Transverse colon (tissue), 4 donors: ENCODE data around the gene EPHA5. TPM values are rescaled to one million over a fixed set of nuclear protein-coding genes. Genes with fewer than 3 reads are reported as not detected.

Experiments used
- DNase-seq: peaks from one replicate; pipeline ENCODE4 v3.0.0-alpha.2; 2019
- H3K27ac ChIP-seq, 4 donors: fragments of 200-600 bp; sonication (generic); 2 replicates each; pipeline ENCODE4 v1.5.1; 2016 to 2018; ENCODE audit warnings: inconsistent platforms in 4 of 4
- H3K27me3 ChIP-seq: fragments of 200-600 bp; sonication (generic); 2 replicates; pipeline ENCODE4 v1.5.1; 2017; ENCODE audit warnings: inconsistent platforms
- H3K36me3 ChIP-seq, 4 donors: fragments of 200-600 bp; sonication (generic); 2 replicates each; pipeline ENCODE4 v1.5.1; 2017 to 2019; ENCODE audit warnings: inconsistent platforms in 4 of 4
- H3K4me1 ChIP-seq, 4 donors: fragments of 200-600 bp; sonication (generic); 2 replicates each; pipeline ENCODE4 v1.5.1; 2017 to 2020; ENCODE audit warnings: inconsistent platforms in 4 of 4
- H3K4me3 ChIP-seq, 4 donors: fragments of 200-600 bp; sonication (generic); 1 replicate in 1 of 4; 2 replicates in 3 of 4; pipeline versions ENCODE4 v1.5.1 to v1.6.1; 2017 to 2019; ENCODE audit warnings: inconsistent platforms in 4 of 4
- H3K9me3 ChIP-seq, 2 donors: fragments of 200-600 bp; sonication (generic); 2 replicates each; pipeline ENCODE4 v1.5.1; 2017 to 2019; ENCODE audit warnings: inconsistent platforms in 2 of 2
- EP300 ChIP-seq: sonication (generic); formaldehyde crosslinking; IDR thresholded peaks from one replicate; pipeline ENCODE4 v1.6.1; 2017; ENCODE audit warnings: antibody characterized with exemption, low read depth
- POLR2A ChIP-seq: fragments of 450-650 bp; IDR thresholded peaks from one replicate; pipeline ENCODE4 v1.6.1; 2016; ENCODE audit warnings: antibody characterized with exemption, mild to moderate bottlenecking, moderate library complexity
- POLR2AphosphoS5 ChIP-seq, 3 donors: sonication (generic); formaldehyde crosslinking; IDR thresholded peaks; one replicate each; pipeline ENCODE4 v1.6.1; 2016; ENCODE audit warnings: antibody characterized with exemption in 3 of 3
- WGBS, 2 donors: methylation state at CpG; one replicate each; pipeline ENCODE4 v1.1.5; 2018; ENCODE audit warnings: low coverage in 1 of 2; 5-methylcytosine and 5-hydroxymethylcytosine counted together
- in situ Hi-C, 4 donors: fragments of 200-750 bp; cut with MboI; loops; one replicate each; pipeline versions ENCODE4 v1.15.0 to v1.15.1; 2017; ENCODE audit warnings: low sequenced_read_pairs in 3 of 4, low pct_ligation_motif_present in 1 of 4, low pct_unique_long_range_greater_than_20kb in 1 of 4
- intact Hi-C: fragments of 100-400 bp; cut with DNase I; formaldehyde crosslinking; loops from one replicate; pipeline ENCODE4 v1.15.1; 2023; ENCODE audit warnings: low total_unique reads
- total RNA-seq, 4 donors: library from RNA; depleted of rRNA; stranded (reverse); fragments of >200 nt; gene quantifications; one replicate each; pipeline ENCODE4 v1.1.0, GENCODE V29; 2016
- TF ChIP-seq, protein P1 (sequence below), 5 experiments: fragments of 200-600 bp in 3 of 5; fragments of 450-650 bp in 2 of 5; sonication (generic) in 3 of 5; IDR thresholded peaks; 1 replicate in 2 of 5; 2 replicates in 3 of 5; pipeline ENCODE4 v1.5.1; 2016 to 2017; ENCODE audit warnings: antibody characterized with exemption in 5 of 5, inconsistent platforms in 3 of 5, mild to moderate bottlenecking in 2 of 5, moderate library complexity in 1 of 5

The EPHA5 gene
- total RNA-seq, 4 donors from 2014 or later, result 0.14 to 0.60 (median 0.32) TPM; not detected in 1

- no peaks in the 10 kb centered on the region for H3K36me3 ChIP-seq
- no peak for DNase-seq
- in situ Hi-C loops (no loop called here), intact Hi-C loops (no loop called here)
- no peaks in the 10 kb centered on the region for H3K4me1 ChIP-seq
- TF ChIP-seq EP300, result no peak
- no peak for TF ChIP-seq POLR2A
- TF ChIP-seq POLR2AphosphoS5 (IDR thresholded peaks at IDR 0.05), result no peak
- TF ChIP-seq, protein P1, sequence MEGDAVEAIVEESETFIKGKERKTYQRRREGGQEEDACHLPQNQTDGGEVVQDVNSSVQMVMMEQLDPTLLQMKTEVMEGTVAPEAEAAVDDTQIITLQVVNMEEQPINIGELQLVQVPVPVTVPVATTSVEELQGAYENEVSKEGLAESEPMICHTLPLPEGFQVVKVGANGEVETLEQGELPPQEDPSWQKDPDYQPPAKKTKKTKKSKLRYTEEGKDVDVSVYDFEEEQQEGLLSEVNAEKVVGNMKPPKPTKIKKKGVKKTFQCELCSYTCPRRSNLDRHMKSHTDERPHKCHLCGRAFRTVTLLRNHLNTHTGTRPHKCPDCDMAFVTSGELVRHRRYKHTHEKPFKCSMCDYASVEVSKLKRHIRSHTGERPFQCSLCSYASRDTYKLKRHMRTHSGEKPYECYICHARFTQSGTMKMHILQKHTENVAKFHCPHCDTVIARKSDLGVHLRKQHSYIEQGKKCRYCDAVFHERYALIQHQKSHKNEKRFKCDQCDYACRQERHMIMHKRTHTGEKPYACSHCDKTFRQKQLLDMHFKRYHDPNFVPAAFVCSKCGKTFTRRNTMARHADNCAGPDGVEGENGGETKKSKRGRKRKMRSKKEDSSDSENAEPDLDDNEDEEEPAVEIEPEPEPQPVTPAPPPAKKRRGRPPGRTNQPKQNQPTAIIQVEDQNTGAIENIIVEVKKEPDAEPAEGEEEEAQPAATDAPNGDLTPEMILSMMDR (IDR thresholded peaks at IDR 0.05), result no peak
- no peak overlapping the region for H3K27ac ChIP-seq
- WGBS, 2 donors, result 26 to 40% methylated on average over 2 of the region's 2 CpGs
- no peaks in the 10 kb centered on the region for H3K27me3 ChIP-seq
- H3K9me3 ChIP-seq, result no peaks in the 10 kb centered on the region
- H3K4me3 ChIP-seq, result no peak overlapping the region
Observed at GRCh38 chr4:65392488-65392887, 277.8 kb downstream of the EPHA5 start.

DNA sequence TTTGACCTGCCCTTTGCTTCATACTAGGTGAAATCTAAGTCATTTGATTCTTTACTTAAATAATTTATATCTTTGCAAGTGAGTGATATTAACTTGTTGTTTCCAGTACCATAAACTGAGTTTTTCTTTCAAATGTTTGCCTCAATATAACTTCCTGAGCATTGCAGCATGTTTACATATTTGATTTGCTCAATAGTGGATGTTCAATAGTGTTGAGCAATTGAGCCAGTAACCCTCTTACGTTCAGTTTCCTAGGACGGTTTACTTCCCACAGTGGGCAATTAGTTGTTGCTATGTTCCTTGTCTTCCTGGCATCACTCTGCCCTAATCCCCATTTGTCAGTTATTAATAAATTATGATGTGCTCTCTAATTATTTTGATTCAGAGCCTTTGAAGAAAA lies 278.5 kb downstream of the EPHA5 start:
- H3K27me3 ChIP-seq, result no peaks in the 10 kb centered on the region
- H3K36me3 ChIP-seq, result no peaks in the 10 kb centered on the region
- no peaks in the 10 kb centered on the region for H3K4me1 ChIP-seq
- no peak overlapping the region for H3K27ac ChIP-seq
- DNase-seq, result no peak
- in situ Hi-C loops (no loop called here), intact Hi-C loops (no loop called here)
- H3K9me3 ChIP-seq, result no peaks in the 10 kb centered on the region
- 70 to 79% methylated on average over 2 of the region's 2 CpGs for WGBS, 2 donors
- TF ChIP-seq, protein P1 (IDR thresholded peaks at IDR 0.05), result no peak
- no peak for TF ChIP-seq POLR2A
- TF ChIP-seq EP300, result no peak
- no peak for TF ChIP-seq POLR2AphosphoS5 (IDR thresholded peaks at IDR 0.05)
- H3K4me3 ChIP-seq, result no peak overlapping the region

DNA sequence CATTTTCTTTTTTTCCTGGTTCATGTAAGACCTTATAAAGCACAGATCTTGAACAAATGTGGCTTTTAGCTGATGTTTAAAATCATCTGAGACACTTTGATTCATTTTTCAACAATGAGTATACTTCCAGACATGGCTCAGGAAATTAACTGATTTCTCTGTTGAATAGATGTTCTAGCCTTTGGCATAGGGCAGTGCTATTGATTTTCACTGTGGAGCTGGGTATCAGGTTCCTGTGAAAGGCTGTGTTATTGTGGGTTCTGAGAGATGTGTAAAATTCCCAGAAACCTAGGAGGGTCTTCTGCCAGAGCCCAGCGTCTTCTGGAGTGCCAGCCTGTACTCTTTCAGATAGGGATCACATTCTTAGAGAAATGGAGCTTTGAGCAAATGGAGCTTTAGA lies 278.9 kb downstream of the EPHA5 start:
- intact Hi-C loops (no loop called here), in situ Hi-C loops (no loop called here)
- H3K27me3 ChIP-seq, result no peaks in the 10 kb centered on the region
- no peaks in the 10 kb centered on the region for H3K36me3 ChIP-seq
- H3K4me3 ChIP-seq, result no peak overlapping the region
- no peak overlapping the region for H3K27ac ChIP-seq
- TF ChIP-seq POLR2AphosphoS5 (IDR thresholded peaks at IDR 0.05), result no peak
- no peak for TF ChIP-seq POLR2A
- no peak for TF ChIP-seq EP300
- TF ChIP-seq, protein P1 (IDR thresholded peaks at IDR 0.05), result no peak
- H3K9me3 ChIP-seq, result no peaks in the 10 kb centered on the region
- WGBS, 2 donors, result 73% methylated on average over 1 of the region's 1 CpG; no CpG with 5 or more reads in 1 of the 2 donors
- no peaks in the 10 kb centered on the region for H3K4me1 ChIP-seq
- no peak for DNase-seq

DNA sequence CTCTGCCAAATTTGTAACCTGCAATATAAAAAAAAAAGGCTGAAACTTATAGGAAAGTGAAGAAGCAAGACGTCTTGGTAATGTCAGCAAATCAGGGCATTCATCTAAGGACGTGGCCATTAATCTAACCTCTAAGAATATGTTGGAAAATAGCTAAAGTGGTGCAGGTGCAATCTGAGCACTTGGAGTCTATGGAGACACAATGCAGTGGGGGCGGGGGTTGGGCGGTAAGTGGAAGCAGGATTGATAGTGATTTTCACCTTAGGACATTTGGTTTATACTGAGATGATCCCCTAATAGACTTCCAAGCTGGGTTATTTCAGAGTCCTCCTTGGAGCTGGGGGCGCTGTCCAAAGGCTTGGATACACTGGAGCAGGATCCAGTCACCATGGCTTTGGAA lies 283.4 kb downstream of the EPHA5 start:
- WGBS, 2 donors, result 76 to 79% methylated on average over 4 to 5 of the region's 5 CpGs
- Histone ChIP-seq H3K4me1 (no peaks in the 10 kb centered on the region), H3K27ac (no peak overlapping the region), H3K36me3 (no peaks in the 10 kb centered on the region), H3K9me3 (no peaks in the 10 kb centered on the region), H3K27me3 (no peaks in the 10 kb centered on the region), H3K4me3 (no peak overlapping the region)
- no peak for TF ChIP-seq POLR2A
- TF ChIP-seq EP300, result no peak
- no peak for TF ChIP-seq POLR2AphosphoS5 (IDR thresholded peaks at IDR 0.05)
- TF ChIP-seq, protein P1 (IDR thresholded peaks at IDR 0.05), result no peak
- DNase-seq, result no peak
- in situ Hi-C loops (no loop called here), intact Hi-C loops (no loop called here)
